A549 (cell line): Measurements from ENCODE around the gene POLR2C. TPM values are rescaled to one million over a fixed set of nuclear protein-coding genes. Genes with fewer than 3 reads are reported as not detected.
A peak's percentile ranks its signal among the peaks of the same experiment; 100 is the strongest.

Experiments
- ATAC-seq, 2 experiments: fragments of 200-7000 bp in 1 of 2; fragments of >200 bp in 1 of 2; cut with Nextera tagmentation in 1 of 2; cut with Tn5 transposase in 1 of 2; 3 replicates each; pipeline versions ENCODE4 v1.8.0 to v1.9.1; 2018 to 2020; ENCODE audit warnings: mild to moderate bottlenecking in 1 of 2, moderate library complexity in 1 of 2
- CTCF ChIA-PET: fragments of 300-600 bp; sonication (Branson Sonifier 250); formaldehyde crosslinking; extraction: SDS; loops from one replicate; lab custom pipeline; 2021; ENCODE audit warnings: antibody characterized with exemption, inconsistent platforms; lab: Yijun Ruan, JAX
- POLR2A ChIA-PET: fragments of 350-600 bp; formaldehyde crosslinking; extraction: SDS; loops from one replicate; lab custom pipeline; 2021; ENCODE audit warnings: antibody characterized with exemption, inconsistent platforms; lab: Yijun Ruan, JAX
- DNase-seq, 2 experiments: peaks; one replicate each; pipeline versions ENCODE4 v3.0.0 to v3.0.0-alpha.2; 2011 to 2016; ENCODE audit warnings: low read depth in 1 of 2, low spot score in 1 of 2
- FAIRE-seq: peaks from 2 replicates; lab custom pipeline; 2011; peaks lifted over from hg19 to GRCh38; lab: Jason Lieb, UNC
- H3K27ac ChIP-seq, 2 experiments: fragments of >200 bp; sonication (Bioruptor Twin); formaldehyde crosslinking; 3 replicates each; pipeline ENCODE4 v1.5.1; 2016 to 2017
- H3K4me1 ChIP-seq: fragments of >200 bp; sonication (Bioruptor Twin); formaldehyde crosslinking; 3 replicates; pipeline ENCODE4 v1.6.1; 2016
- H3K4me2 ChIP-seq: fragments of >200 bp; sonication (Bioruptor Twin); formaldehyde crosslinking; 3 replicates; pipeline ENCODE4 v1.6.1; 2016
- H3K4me3 ChIP-seq: fragments of >200 bp; sonication (Bioruptor Twin); formaldehyde crosslinking; 3 replicates; pipeline ENCODE4 v1.5.1; 2016
- H3K9me3 ChIP-seq: fragments of >200 bp; sonication (Bioruptor Twin); formaldehyde crosslinking; 3 replicates; pipeline ENCODE4 v1.6.1; 2016
- CEBPB ChIP-seq, 2 experiments: fragments of >200 bp in 1 of 2; sonication (Bioruptor Twin) in 1 of 2; formaldehyde crosslinking in 1 of 2; IDR thresholded peaks; 2 replicates each; pipeline ENCODE4 v1.6.1; 2012 to 2016
- CHD4 ChIP-seq: fragments of 200-600 bp; sonication (generic); IDR thresholded peaks from 2 replicates; pipeline ENCODE4 v1.6.1; 2016; ENCODE audit warnings: antibody characterized with exemption, mild to moderate bottlenecking, borderline replicate concordance
- EHF ChIP-seq: fragments of 250-450 bp; sonication (Bioruptor Pico); IDR thresholded peaks from 2 replicates; pipeline ENCODE4 v1.5.0; 2020; ENCODE audit warnings: mild to moderate bottlenecking
- FOSB ChIP-seq: fragments of 250-450 bp; sonication (Bioruptor Pico); IDR thresholded peaks from 2 replicates; pipeline ENCODE4 v1.5.0; 2020; ENCODE audit warnings: mild to moderate bottlenecking, moderate library complexity
- GATA3 ChIP-seq: IDR thresholded peaks from 2 replicates; pipeline ENCODE4 v1.6.1; 2012; ENCODE audit warnings: borderline replicate concordance
- HOXA7 ChIP-seq: fragments of 250-450 bp; sonication (Bioruptor Pico); IDR thresholded peaks from 2 replicates; pipeline ENCODE4 v1.5.0; 2020; ENCODE audit warnings: mild to moderate bottlenecking, moderate library complexity
- JUN ChIP-seq, 2 experiments: fragments of >200 bp; sonication (Bioruptor Twin); formaldehyde crosslinking; IDR thresholded peaks; 2 replicates in 1 of 2; 3 replicates in 1 of 2; pipeline ENCODE4 v1.6.1; 2016 to 2017
- KDM1A ChIP-seq: fragments of 200-600 bp; sonication (generic); IDR thresholded peaks from 2 replicates; pipeline ENCODE4 v1.6.1; 2016; ENCODE audit warnings: low read depth, mild to moderate bottlenecking
- KDM5A ChIP-seq: fragments of 200-600 bp; sonication (generic); IDR thresholded peaks from 2 replicates; pipeline ENCODE4 v1.6.1; 2016; ENCODE audit warnings: antibody characterized with exemption, mild to moderate bottlenecking
- MAZ ChIP-seq: fragments of 150-350 bp; IDR thresholded peaks from 2 replicates; pipeline ENCODE4 v1.6.1; 2014; ENCODE audit warnings: antibody characterized with exemption, low read depth, low read length, borderline replicate concordance
- NPAS2 ChIP-seq: fragments of 250-450 bp; sonication (Bioruptor Pico); IDR thresholded peaks from 2 replicates; pipeline ENCODE4 v1.8.0; 2022; ENCODE audit warnings: mild to moderate bottlenecking, moderate library complexity, borderline replicate concordance
- PHF8 ChIP-seq: fragments of 200-600 bp; sonication (generic); IDR thresholded peaks from 2 replicates; pipeline ENCODE4 v1.6.1; 2016; ENCODE audit warnings: low read depth, mild to moderate bottlenecking, antibody characterized with exemption, moderate library complexity, borderline replicate concordance
- POLR2A ChIP-seq: IDR thresholded peaks from 2 replicates; pipeline ENCODE4 v1.6.1; 2012; ENCODE audit warnings: mild to moderate bottlenecking, low read length
- RNF2 ChIP-seq: fragments of 200-600 bp; sonication (generic); IDR thresholded peaks from 2 replicates; pipeline ENCODE4 v1.6.1; 2016; ENCODE audit warnings: low read depth, mild to moderate bottlenecking, antibody characterized with exemption, moderate library complexity, borderline replicate concordance
- TFCP2L1 ChIP-seq: fragments of 250-450 bp; sonication (Bioruptor Pico); IDR thresholded peaks from 2 replicates; pipeline ENCODE4 v1.5.0; 2021; ENCODE audit warnings: mild to moderate bottlenecking
- ZFP36 ChIP-seq: fragments of 450-650 bp; IDR thresholded peaks from 2 replicates; pipeline ENCODE4 v1.6.1; 2014; ENCODE audit warnings: borderline replicate concordance; ENCODE audit not compliant: partially characterized antibody
- WGBS: methylation state at CpG from one replicate; pipeline ENCODE4 v1.1.6; 2017; ENCODE audit errors: missing lambda C conversion rate; 5-methylcytosine and 5-hydroxymethylcytosine counted together
- polyA plus RNA-seq, 4 experiments: library from polyadenylated mRNA; depleted of rRNA in 3 of 4; stranded (reverse); fragments of >200 nt; fragmentation: RNase III in 1 of 4; extraction: RNeasy Plus Mini Kit Qiagen cat#74134 plus additional on column Dnase treatment in 1 of 4; gene quantifications; 2 replicates in 3 of 4; 3 replicates in 1 of 4; pipeline ENCODE4 v1.2.3, GENCODE V29; 2011 to 2017
- TF ChIP-seq, protein P1 (sequence below): fragments of 150-350 bp; IDR thresholded peaks from 2 replicates; pipeline ENCODE4 v1.6.1; 2014; ENCODE audit warnings: low read depth, mild to moderate bottlenecking, low read length
- TF ChIP-seq, protein P2 (sequence below): fragments of >200 bp; sonication (Bioruptor Twin); formaldehyde crosslinking; IDR thresholded peaks from 2 replicates; pipeline ENCODE4 v1.6.1; 2016
- TF ChIP-seq, protein P3 (sequence below): IDR thresholded peaks from 2 replicates; pipeline ENCODE4 v1.6.1; 2012
- TF ChIP-seq, protein P4 (sequence below): IDR thresholded peaks from 2 replicates; pipeline ENCODE4 v1.6.1; 2012; ENCODE audit warnings: low read depth, borderline replicate concordance
- TF ChIP-seq, protein P5 (sequence below): IDR thresholded peaks from 2 replicates; pipeline ENCODE4 v1.6.1; 2012
- TF ChIP-seq, protein P6 (sequence below): fragments of 200-600 bp; sonication (generic); IDR thresholded peaks from 2 replicates; pipeline ENCODE4 v1.6.1; 2016; ENCODE audit warnings: antibody characterized with exemption, mild to moderate bottlenecking, moderate library complexity
- TF ChIP-seq, protein P7 (sequence below): fragments of 250-450 bp; sonication (Bioruptor Pico); IDR thresholded peaks from 2 replicates; pipeline ENCODE4 v1.5.0; 2020; ENCODE audit warnings: low read depth, mild to moderate bottlenecking, moderate library complexity

The POLR2C gene
- polyA plus RNA-seq, 2 of the 4 experiments (the other 2 are of a cell fraction): 148 to 229 TPM

DNA sequence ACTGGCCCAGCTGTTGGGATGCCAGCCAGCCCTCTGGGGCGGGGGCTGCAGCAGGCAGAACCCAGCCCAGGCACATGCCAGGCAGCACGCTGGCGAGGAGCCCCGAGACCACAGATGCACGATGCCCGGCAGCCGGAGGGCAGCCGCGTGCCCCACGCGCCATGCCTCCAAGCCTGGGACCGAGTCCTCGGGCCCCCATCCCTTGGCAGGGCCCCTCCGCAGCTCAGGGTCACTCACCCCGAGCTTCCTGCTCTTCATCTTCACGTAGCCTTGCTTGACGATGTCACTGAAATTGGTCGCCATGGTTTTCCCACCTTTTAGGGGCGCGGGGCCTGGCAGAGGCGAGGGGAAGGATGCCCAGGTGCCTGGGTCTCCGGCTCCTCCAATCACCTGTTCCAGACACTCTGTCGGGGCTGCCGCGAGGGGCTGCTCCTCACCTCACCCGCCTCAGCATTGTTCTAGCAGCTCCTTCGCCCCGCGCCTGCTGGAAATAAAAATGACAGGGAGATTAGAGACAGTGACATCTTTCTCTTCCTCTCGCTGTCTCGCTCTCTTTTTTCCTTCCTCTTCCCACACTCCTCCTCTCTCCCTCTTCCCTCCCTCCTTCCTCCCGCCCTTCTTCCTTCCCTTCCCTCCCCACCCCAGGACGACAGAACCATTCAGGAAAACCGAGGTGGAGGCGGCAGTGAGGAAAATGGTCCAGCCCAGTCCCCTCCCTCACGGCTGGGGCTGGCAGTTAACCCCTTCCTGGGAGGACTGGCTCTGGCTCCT lies 16.9 kb downstream of the POLR2C start:
- TF ChIP-seq TFCP2L1 (CRISPR knock-in tag) (no peak), PHF8 (no peak), EHF (CRISPR knock-in tag) (no peak), ZFP36 (no peak), HOXA7 (CRISPR knock-in tag) (no peak), KDM1A (no peak), GATA3 (no peak), CHD4 (no peak), KDM5A (no peak), CEBPB (IDR thresholded peaks at IDR 0.05) (no peak), RNF2 (no peak), MAZ (no peak)
- TF ChIP-seq, protein P1, sequence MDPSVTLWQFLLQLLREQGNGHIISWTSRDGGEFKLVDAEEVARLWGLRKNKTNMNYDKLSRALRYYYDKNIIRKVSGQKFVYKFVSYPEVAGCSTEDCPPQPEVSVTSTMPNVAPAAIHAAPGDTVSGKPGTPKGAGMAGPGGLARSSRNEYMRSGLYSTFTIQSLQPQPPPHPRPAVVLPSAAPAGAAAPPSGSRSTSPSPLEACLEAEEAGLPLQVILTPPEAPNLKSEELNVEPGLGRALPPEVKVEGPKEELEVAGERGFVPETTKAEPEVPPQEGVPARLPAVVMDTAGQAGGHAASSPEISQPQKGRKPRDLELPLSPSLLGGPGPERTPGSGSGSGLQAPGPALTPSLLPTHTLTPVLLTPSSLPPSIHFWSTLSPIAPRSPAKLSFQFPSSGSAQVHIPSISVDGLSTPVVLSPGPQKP: no peak
- TF ChIP-seq, protein P2, sequence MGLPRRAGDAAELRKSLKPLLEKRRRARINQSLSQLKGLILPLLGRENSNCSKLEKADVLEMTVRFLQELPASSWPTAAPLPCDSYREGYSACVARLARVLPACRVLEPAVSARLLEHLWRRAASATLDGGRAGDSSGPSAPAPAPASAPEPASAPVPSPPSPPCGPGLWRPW: no peak
- TF ChIP-seq, protein P3, sequence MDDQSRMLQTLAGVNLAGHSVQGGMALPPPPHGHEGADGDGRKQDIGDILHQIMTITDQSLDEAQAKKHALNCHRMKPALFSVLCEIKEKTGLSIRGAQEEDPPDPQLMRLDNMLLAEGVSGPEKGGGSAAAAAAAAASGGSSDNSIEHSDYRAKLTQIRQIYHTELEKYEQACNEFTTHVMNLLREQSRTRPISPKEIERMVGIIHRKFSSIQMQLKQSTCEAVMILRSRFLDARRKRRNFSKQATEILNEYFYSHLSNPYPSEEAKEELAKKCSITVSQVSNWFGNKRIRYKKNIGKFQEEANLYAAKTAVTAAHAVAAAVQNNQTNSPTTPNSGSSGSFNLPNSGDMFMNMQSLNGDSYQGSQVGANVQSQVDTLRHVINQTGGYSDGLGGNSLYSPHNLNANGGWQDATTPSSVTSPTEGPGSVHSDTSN: no peak
- Histone ChIP-seq H3K9me3 (no peaks in the 10 kb centered on the region), H3K4me2 (peak overlapping the region; percentile 93), H3K27ac (peak overlapping the region; percentile 96 to 98), H3K4me1 (peaks cover 91% of the 10 kb centered on the region), H3K4me3 (peak overlapping the region; percentile 48)
- FAIRE-seq: no peak
- ATAC-seq: peak; percentile 31 to 61; a peak in 4 of 6 replicates
- ChIA-PET CTCF (interaction anchor here (1.0 to 8.4 kb wide), 7 partner anchors 7 to 61 kb away, joined by 3 to 70 read pairs (median 8); partner anchors contain the start of genes DOK4 and POLR2C), POLR2A (interaction anchor here (0.9 to 2.4 kb wide), 5 partner anchors 8 to 40 kb away, joined by 3 to 15 read pairs (median 5); partner anchors contain the start of genes CIAPIN1, COQ9 and POLR2C)
- DNase-seq: peak in 1 of 2 experiments; percentile 82
- 41% methylated on average over 24 of the region's 36 CpGs for WGBS

DNA sequence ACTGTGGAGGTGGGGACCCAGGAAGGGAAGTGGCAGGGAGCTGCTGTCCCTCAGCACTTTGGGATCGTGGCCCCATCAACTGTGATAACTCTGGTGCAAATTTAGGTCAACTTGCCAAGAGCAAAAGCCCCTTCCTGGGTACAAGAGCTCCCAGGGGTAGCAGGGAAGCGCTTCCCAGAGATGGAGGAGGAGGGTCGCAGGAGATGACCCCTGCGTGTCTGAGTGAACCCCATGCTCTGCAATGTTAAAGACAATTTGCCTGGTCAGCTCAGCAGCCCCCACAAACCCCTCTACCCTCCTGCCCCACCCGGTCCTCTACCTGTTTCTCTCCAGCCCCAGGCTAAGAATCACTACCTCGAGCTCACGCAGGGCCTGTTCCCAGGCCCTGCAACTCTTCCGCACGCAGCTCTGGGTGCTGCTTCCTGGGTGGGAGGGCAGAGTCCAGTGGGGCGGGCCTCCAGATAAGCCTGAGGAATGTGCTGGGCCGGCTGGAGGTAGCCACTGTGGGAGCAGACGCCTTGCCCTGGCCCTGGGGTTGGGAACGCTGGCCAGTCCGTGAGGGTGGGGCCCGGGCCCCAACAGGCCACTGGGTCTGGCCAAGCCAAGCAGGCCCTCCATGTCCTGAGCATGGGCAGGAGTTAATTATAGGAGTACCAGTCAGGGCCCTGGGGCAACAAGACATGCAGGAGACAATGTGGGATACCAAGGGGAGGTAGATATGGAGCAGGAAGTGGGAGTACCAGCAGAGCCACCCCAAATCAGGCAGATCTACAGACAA lies 17.7 kb downstream of the POLR2C start:
- ChIA-PET CTCF (interaction anchor here (0.8 to 8.4 kb wide), 8 partner anchors 7 to 58 kb away, joined by 3 to 70 read pairs (median 7); partner anchors contain the start of genes DOK4 and POLR2C), POLR2A (interaction anchor here (0.9 to 2.4 kb wide), 5 partner anchors 8 to 40 kb away, joined by 3 to 15 read pairs (median 5); partner anchors contain the start of genes CIAPIN1, COQ9 and POLR2C)
- DNase-seq (peak; percentile 80 to 90), FAIRE-seq (no peak), ATAC-seq (peak; percentile 70 to 87)
- H3K4me2 ChIP-seq: peak overlapping the region; percentile 93
- TF ChIP-seq JUN (IDR thresholded peaks at IDR 0.05) (peak in 1 of 2 experiments; percentile 58), FOSB (CRISPR knock-in tag) (no peak), NPAS2 (CRISPR knock-in tag) (no peak), POLR2A (peak; percentile 42), GATA3 (peak; percentile 16; the same call in 1 of the 2 replicates)
- TF ChIP-seq, protein P4, sequence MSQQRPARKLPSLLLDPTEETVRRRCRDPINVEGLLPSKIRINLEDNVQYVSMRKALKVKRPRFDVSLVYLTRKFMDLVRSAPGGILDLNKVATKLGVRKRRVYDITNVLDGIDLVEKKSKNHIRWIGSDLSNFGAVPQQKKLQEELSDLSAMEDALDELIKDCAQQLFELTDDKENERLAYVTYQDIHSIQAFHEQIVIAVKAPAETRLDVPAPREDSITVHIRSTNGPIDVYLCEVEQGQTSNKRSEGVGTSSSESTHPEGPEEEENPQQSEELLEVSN: peak; percentile 41; the same call in 1 of the 2 replicates
- TF ChIP-seq, protein P5, sequence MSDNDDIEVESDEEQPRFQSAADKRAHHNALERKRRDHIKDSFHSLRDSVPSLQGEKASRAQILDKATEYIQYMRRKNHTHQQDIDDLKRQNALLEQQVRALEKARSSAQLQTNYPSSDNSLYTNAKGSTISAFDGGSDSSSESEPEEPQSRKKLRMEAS: peak; percentile 77
- TF ChIP-seq, protein P6, sequence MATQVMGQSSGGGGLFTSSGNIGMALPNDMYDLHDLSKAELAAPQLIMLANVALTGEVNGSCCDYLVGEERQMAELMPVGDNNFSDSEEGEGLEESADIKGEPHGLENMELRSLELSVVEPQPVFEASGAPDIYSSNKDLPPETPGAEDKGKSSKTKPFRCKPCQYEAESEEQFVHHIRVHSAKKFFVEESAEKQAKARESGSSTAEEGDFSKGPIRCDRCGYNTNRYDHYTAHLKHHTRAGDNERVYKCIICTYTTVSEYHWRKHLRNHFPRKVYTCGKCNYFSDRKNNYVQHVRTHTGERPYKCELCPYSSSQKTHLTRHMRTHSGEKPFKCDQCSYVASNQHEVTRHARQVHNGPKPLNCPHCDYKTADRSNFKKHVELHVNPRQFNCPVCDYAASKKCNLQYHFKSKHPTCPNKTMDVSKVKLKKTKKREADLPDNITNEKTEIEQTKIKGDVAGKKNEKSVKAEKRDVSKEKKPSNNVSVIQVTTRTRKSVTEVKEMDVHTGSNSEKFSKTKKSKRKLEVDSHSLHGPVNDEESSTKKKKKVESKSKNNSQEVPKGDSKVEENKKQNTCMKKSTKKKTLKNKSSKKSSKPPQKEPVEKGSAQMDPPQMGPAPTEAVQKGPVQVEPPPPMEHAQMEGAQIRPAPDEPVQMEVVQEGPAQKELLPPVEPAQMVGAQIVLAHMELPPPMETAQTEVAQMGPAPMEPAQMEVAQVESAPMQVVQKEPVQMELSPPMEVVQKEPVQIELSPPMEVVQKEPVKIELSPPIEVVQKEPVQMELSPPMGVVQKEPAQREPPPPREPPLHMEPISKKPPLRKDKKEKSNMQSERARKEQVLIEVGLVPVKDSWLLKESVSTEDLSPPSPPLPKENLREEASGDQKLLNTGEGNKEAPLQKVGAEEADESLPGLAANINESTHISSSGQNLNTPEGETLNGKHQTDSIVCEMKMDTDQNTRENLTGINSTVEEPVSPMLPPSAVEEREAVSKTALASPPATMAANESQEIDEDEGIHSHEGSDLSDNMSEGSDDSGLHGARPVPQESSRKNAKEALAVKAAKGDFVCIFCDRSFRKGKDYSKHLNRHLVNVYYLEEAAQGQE: peak; percentile 55; the same call in 1 of the 2 replicates
- TF ChIP-seq, protein P7, sequence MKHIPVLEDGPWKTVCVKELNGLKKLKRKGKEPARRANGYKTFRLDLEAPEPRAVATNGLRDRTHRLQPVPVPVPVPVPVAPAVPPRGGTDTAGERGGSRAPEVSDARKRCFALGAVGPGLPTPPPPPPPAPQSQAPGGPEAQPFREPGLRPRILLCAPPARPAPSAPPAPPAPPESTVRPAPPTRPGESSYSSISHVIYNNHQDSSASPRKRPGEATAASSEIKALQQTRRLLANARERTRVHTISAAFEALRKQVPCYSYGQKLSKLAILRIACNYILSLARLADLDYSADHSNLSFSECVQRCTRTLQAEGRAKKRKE: peak; percentile 6; the same call in 1 of the 2 replicates
- TF ChIP-seq, protein P2: no peak
- H3K9me3 ChIP-seq: no peaks in the 10 kb centered on the region
- peaks cover 90% of the 10 kb centered on the region for H3K4me1 ChIP-seq
- peak overlapping the region; percentile 48 for H3K4me3 ChIP-seq
- WGBS: 11% methylated on average over 6 of the region's 15 CpGs
- peak overlapping the region; percentile 96 to 98 for H3K27ac ChIP-seq
